A172 (cell line): Measurements from ENCODE around the gene GABRR3. TPM values are rescaled to one million over a fixed set of nuclear protein-coding genes. Genes with fewer than 3 reads are reported as not detected.
A peak's percentile ranks its signal among the peaks of the same experiment; 100 is the strongest.

Experiments used
- DNase-seq: peaks from one replicate; pipeline ENCODE4 v3.0.0-alpha.2; 2015; ENCODE audit warnings: low spot score
- total RNA-seq: library from RNA; depleted of rRNA; stranded (reverse); fragments of >200 nt; shearing (Covaris generic); gene quantifications from 2 replicates; pipeline ENCODE4 v1.2.3, GENCODE V29; 2014

GABRR3 gene
- total RNA-seq, 1 experiment from 2014 or later: not detected

DNA sequence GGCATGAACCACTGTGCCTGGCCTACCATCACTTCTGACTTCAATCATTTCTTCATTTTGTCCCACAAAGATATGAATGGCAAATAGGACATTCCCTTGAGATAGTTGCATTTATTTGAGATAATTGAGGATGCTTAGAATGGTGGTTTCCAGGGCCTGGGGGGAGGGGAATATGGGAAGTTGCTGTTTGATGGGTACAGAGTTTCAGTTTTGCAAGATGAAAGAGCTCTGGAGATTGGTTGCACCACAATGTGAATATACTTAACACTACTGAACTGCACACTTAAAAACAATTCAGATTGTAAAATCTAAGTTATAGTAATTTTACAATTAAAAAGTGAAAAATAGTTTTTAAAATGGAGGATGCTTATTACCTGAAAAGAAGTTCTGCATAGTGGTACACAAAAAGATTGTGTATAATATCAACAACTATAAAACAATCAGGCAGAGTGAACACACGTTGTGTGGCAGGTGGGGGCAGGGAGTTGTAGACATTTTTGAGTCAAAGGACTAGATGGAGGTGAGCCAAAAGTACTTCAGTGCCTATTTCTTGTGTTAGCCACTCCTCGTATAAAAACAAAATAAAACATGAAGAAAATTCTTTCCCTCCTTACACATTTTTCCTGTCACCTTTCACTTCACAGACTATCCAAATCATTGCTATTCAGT is 44.4 kb downstream of the GABRR3 start:
- no peak for DNase-seq

DNA sequence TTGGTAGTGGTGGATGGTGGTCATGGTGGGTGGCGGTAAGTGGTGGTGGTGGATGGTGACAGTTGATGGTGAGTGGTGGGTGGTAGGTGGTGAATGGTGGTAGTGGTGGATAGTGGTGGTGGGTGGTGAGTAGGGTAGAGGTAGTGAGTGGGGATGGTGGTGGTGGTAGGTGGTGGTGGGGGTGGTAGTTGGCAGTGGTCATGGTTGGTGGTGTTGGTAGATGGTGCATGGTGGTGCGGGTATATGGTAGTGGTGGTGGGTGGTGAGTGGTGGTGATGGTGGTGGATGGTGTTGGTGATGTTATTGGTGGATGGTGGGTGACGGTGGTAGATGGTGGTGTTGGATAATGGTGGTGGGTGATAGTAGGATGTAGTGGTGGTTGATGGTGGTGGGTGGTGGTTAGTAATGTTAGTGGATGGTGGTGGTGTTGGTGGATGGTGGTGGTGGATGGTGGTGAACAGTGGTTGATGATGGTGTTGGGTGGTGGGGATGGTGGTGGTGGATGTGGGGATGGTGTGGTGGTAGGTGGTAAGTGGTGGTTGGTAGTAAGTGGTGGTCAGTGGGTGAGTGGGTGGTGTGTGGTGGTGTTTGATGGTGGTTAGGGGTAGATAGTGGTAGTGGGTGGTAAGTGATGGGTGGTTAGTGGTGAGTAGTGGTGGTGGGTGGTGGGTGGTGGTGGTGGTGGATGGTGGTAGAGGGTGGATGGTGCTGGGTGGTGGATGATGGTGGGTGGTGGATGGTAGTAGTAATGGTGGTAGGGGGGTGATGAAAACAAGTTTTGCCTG is 46.1 kb downstream of the GABRR3 start:
- DNase-seq: no peak

DNA sequence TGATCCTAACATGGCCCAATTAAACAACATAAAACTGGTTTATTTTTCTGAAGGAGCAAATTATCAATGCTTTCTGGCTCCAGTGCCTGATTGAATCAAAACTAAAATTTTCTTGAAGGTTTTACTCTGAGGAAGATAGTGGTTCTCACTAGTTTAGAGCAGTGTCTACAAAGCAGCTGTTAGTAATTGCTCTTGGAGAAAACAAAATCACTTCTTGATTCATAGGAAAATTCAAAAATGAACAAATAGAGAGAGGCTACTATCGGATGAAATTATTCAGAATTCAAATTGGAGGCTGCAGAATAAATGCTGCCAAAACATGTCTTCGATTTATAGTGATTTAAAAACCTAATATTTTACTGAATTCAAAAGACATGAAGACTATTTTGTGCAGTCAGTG is 47.8 kb downstream of the GABRR3 start:
- no peak for DNase-seq

DNA sequence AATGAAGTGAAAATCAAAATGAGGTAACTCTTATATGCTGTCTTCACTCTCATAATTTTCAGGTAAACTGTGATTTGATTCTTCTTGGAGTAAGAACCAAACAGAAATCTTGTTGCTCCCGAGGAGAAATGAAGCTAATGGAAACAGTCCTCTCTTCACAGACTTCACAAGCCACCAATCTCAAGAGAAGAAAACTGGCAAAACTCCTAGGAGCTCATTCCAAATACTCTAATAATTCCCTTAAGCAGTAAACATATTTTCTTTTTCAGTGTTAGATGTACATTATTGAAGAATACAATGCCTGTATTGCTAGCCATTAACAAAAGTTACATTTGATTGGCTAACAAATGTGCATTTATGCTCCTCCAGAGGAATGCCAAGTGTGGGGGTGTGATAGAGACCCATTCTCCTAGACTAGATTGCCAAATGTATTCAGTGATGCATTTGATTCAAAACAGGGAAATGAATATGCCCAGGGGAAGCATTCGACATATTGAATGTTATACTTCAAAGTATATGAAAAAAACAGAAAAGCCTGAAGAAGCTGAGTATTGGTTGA is 51.1 kb downstream of the GABRR3 start:
- DNase-seq: no peak

DNA sequence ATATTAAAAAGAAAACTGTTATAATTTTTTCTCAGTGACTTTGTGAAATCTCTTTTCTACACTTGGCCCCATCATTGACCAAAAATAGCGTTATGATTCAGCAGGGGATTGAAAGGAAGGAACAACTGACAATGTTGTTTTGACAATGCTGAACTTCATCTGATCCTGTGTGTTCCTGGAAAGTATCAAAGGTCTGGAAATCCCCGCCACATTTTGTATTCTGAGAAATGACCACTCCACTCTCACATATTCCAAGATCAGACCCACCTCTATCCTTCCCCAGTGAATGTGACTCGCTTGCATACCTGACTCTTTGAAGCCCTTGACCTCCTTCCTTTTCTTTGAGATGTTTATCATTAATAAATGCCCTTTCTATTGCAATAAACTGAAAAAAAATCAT is 53.2 kb downstream of the GABRR3 start:
- no peak for DNase-seq

DNA sequence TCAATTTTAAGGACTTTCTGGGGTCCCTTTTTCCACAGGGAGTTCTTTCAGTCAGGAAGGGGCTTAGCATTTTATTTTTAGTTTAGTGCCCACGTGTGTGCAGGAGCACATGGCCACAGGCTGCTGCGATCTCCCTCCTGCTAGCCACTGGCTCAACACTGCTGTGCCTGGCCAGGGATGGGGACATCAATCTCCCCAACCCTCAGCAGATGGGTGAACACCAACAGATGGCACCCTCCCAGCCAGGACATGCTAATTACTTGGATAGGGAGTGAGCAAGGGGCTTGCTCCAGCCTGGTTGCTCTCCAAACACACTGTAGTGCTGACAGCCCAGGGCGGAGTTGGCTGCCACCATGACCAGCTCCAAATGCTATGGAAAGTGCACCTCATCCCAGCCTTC is 55.5 kb downstream of the GABRR3 start:
- DNase-seq: no peak

DNA sequence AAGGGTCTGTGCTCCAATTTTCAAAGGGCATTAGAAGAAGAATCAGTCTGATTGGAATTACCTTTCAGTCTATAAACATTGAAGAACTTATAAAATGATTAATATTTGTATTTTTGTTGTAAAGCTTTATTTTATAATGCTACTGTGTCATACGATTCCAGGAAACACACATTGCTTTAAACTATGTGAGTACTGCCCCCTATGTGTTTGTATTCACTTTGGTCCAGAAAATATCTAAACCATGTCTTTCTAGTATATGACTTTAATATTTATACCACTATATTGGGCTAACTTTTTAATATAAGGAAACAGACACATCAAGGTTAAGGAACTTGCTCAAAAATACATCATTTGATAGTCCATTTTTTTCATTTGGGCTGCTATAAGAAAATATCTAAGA is 59.6 kb downstream of the GABRR3 start:
- no peak for DNase-seq

DNA sequence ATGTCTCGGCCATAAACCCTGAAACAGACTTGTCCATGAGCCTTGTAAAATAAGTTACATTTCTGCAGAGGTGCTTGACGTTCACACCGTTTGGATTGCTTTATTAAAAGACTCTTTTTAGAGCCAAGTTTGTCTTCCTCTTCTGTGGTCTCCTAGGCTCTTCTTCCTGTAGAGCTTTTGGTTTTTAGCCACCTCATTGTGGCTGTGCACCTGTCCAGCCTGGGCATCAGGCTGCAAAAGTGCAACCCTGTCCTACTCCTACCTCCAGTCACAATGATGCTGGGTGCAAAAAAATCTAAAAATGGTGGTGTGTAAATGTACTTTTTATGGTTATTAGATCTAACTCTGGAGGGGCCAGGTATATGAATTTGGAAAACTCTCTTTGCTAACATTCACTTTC is 60.1 kb downstream of the GABRR3 start:
- no peak for DNase-seq

DNA sequence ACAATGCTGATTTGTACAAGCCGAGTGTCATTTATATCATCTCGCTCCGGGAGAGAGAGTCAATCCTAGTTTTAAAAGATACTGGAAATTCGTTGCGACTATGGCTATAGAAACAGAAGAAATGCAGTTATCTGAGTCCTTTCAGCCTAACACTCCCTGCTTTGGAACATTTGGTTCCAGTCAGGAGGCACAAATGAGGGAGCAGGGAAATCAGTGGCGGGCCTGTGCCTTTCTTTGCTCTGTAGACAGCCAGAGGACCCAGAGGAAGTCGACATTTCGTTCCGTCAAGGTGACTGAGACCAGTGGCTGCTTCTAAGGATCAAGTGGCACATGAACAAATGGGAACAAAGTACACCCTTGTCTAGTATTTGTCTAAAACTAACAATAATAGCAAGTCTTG is 62.1 kb downstream of the GABRR3 start:
- no peak for DNase-seq

DNA sequence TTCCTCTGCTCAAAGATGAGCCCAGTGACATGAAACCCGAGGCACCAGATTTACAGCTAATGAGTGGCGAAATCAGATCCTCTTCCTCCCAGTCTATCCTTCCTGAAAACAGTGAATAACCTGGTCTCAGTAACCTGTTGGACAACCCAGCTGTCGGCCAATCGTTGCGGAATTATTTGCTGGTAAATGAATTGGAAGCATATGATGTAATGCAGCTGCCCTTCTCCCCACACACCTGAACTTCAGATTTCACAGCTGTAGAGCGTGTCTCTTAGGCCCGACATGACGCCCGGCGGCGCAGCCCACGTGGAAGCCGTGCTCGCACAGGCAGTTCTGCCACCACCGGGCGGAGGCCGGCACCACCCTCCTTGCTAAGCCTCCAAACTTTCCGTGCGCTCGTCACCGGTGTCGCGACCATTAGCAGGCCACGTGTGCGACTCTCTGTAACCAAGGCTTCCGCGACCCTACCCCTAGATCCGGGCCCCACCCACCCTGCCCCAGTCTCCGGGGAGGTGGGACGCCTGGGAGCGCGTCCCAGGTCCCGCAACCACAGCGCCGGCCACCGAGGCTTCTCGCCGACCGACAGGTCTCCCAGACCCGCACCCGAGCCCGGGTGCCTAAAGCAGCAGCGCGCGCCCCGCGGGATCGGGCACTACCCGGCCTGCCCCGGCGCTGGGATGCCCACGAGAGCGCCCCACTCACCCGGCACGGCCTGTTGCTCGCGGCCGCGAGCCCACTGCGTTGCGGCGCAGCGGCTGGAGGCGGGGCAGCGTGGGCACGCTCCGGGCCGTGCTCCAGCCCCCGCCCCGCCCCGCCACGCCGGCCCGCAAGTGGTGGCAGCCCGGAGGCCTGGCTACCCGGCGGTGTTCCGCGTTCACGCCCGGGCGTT is 63.2 kb downstream of the GABRR3 start, which contains the start of gene RIOX2:
Gene RIOX2, minus strand, starts transcription at position 753 of the 889 bp plus-strand sequence. CDS start 4,838 bp downstream, outside the sequence.
- DNase-seq: peak; percentile 39

DNA sequence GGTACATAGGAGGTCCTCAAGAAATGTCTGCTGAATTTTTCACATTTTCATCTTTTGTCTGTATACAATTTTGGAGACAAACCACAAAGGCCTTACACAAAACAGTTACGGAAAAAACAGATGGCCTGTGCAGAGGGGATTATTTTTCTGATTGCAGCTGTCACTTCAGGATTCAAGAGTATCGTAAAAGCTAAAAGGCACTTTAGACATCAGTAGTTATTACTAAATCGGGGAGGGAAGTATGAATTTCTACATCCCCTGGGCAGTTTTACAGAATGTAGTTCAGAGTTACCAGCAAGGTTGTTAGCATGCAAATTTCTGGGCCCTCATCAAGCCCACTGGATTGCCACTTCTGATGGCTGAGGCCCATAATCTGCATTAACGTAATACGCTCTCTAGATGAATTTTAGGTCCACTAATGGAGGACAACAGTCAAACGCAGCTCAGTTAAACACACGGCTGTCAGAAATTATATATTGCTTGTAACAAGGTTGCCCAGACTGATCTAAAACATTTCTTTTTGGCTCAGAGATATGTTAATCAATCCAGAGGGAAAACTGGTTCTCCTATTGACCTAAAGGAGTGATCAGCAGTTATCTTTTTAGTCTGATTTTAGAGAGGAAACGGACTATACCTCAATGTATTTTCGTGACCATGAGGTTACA is 64.0 kb downstream of the GABRR3 start:
- no peak for DNase-seq

DNA sequence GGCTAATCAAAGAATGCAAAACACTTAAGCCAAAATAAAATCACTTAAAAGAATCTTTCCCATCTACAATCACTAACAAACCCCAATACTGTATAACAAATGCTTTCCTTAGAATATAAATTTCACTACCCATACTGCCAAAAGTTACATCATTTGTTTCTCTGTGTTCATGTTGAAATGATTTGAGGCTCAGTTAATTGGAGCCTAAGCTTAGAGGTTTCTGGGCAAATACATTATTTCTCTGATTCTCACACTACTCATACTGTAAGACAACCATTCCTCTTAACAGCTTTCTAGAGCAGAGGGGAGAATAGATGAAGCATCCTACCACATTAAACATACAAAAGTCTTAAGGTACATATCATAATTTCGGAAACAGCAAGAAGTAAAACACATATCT is 65.0 kb downstream of the GABRR3 start:
- no peak for DNase-seq

DNA sequence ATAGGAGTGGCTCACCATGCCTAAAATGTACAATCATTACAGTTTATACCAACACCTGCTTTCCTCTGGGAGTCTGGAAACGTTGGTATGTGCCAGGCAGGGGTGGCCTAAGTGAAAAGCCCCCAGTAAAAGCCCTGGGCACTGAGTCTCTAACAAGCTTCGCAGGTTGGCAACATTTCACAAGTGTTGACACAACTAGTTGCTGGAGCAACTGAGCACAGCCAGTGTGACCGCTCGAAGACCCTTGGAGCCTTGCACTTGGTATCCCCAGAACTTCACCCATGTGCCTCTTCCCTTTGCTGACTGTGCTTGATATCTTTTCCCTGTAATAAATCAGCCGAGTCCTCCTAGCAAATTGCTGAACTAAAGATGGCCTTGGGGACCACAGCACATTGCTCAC is 65.6 kb downstream of the GABRR3 start:
- DNase-seq: no peak

DNA sequence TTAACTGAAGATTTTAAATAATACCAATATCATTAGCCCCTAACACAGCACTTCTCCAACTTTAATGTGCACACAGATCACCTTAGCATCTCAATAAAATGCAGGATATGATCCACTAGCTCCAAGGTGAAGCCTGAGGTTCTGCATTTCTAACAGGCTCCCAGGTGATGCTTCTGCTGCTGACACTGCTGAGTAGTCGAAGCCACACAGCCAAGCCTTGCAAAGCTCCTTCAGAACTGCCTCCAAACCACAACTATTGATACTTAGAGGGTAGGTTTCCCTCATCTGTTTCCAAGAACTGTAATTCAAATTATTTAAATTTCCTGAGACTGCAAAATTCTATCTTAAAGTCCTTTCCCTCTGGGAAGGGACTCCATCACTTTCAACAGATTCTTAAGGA is 66.7 kb downstream of the GABRR3 start:
- no peak for DNase-seq

DNA sequence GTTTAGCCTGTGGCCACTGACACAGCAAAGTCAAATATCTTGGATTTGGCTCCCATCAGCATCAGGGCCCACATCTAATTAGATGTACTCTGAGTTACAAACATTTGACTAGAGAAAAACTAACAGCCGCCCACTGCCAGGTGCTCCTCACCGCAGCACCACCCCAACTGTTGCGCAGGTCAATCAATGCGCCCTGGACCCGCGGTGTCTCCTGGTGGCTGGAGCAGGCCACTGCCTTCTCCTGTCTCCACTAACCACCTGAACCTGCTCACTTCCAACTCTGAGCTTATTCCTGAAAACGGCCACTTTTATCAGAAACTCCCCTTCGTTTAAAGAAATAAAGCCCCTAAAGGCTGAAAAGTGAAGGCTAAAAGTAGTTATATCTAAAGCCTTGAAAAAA is 67.1 kb downstream of the GABRR3 start:
- DNase-seq: no peak

DNA sequence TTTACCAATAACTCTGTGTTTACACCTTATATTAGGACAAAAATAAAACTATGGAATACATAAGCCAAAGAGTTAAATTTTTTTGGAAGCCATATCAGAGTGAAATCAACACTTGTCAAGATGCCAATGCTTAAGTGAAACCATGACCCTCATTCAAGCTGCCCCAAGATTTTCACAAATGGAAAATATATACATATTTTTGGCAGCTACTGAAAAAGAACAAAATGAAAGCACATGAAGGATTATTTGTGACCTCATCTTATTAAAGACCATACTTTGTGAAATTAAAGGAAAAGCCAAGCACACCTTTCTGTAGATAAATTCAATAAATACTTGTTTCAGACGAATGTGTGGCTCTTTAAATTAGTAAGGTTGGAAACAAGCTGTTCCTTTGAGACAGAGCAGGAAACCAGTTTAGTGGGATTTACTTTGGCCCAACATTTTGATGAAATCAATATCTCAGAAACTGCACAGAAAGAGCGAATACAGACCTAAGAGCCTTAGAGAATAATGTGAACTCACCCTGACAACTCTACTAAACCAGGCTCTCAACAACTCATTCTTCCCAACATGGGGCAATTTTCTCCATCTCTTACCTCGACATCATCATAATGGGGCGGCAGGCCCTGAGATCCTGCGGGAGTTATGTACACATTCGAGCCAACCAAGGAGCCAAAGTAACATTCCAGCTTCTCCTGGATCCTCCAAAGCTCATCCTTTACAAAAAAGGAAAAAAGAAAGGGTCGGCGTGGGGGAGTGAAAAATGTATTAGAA is 73.9 kb downstream of the GABRR3 start:
- no peak for DNase-seq

DNA sequence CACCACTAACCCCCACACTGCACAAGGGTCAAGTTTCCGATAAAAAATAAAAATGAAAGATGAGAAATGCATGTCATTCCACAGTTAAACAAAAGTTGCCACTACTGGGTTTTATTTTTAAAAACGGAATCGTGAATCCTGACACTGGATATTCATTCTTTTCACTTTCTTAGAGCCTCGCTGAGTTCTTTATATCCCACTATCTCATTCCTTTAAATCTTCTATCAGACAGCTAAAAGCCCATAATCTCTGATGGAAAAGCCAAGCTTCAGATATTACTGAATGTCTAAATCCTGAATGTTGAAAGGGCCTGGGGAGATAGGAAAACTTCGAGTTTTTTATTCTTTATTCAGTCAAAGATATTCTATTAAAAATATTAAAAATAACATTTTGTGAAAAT is 74.6 kb downstream of the GABRR3 start:
- DNase-seq: no peak

DNA sequence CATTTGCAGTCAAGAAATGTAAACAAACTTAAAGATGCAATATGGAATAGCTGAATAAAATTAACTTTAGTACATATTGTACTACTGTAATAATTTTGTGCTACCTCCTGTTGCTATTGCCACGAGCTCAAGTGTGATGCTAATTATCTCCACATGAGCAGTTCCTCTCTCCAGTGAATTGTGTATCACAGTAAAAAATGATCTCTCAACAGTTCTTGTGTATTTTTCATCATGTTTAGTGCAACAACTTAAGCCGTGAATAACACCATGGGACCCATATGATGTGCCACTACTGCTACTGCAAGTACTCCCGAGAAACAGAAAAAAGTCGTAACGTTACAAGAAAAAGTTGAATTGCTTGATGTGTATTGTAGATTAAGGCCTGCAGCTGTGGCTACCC is 75.2 kb downstream of the GABRR3 start:
- DNase-seq: no peak

DNA sequence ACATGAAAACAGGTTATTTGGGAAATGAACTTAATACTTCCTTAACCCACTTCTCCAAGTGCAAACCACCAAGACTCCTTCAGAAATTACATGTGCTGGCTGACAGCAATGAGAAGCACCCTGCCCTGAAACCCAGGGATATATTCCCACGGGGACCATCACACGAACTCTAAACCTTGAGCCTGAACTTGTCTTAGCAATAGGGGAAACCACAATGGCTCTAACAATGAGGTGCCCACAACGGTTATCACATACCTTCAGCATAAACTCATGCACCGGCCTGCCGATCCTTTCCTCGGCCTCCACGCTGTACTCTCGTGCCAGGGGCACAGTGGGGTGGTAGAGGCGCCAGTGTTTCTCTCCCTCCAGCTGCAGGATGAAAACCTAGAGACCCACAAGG is 76.3 kb downstream of the GABRR3 start:
- no peak for DNase-seq

DNA sequence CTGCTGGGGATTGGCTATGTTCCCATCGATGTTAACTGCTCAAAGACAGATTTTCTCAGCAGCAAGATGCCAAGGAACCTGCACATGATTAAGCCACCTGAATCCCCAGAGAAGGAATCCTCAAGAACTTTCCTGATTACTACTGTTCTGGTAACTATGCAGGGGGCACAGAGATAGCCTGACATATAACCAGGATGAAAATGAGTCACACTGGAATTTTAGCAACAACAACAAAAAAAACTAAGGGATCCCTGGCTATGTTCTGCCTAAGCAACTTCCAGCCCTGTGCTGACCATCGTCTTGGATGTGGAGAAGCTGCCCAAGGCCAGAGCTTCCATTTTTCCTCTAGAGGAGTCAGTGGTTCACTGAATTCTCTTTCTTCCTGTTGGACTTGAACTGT is 76.7 kb downstream of the GABRR3 start:
- DNase-seq: no peak
